H1 (cell line): Measurements from ENCODE around the gene LCE2D. TPM values are rescaled to one million over a fixed set of nuclear protein-coding genes. Genes with fewer than 3 reads are reported as not detected.

Source experiments
- CTCF ChIA-PET: fragments of 300-600 bp; sonication (Branson Sonifier 250); formaldehyde crosslinking; loops from one replicate; lab custom pipeline; 2021; ENCODE audit not compliant: partially characterized antibody; lab: Charles Lee
- POLR2A ChIA-PET: fragments of 300-600 bp; sonication (Branson Sonifier 250); formaldehyde crosslinking; loops from one replicate; lab custom pipeline; 2021; ENCODE audit warnings: inconsistent platforms; ENCODE audit not compliant: partially characterized antibody; lab: Charles Lee
- DNase-seq, 2 experiments: peaks; one replicate each; pipeline versions ENCODE4 v3.0.0 to v3.0.0-alpha.2; 2010 to 2022; ENCODE audit warnings: low spot score in 2 of 2, low read depth in 1 of 2, mixed read lengths in 1 of 2
- FAIRE-seq: peaks from 2 replicates; lab custom pipeline; 2011; peaks lifted over from hg19 to GRCh38; lab: Jason Lieb, UNC
- H2AFZ ChIP-seq: 2 replicates; pipeline ENCODE4 v1.8.1; 2012; ENCODE audit warnings: low read length, inconsistent platforms
- H2AK5ac ChIP-seq: 2 replicates; pipeline ENCODE4 v1.6.1; 2013; ENCODE audit warnings: low read depth, low read length
- H2BK120ac ChIP-seq: replicated peaks from 2 replicates; pipeline ENCODE3; 2013; ENCODE audit warnings: low read depth, low read length, inconsistent platforms
- H2BK12ac ChIP-seq: 2 replicates; pipeline ENCODE4 v1.6.1; 2013; ENCODE audit warnings: low read depth, low read length
- H2BK15ac ChIP-seq: 2 replicates; pipeline ENCODE4 v1.6.1; 2013; ENCODE audit warnings: low read length
- H2BK20ac ChIP-seq: 2 replicates; pipeline ENCODE4 v1.6.1; 2013; ENCODE audit warnings: low read length
- H2BK5ac ChIP-seq: 2 replicates; pipeline ENCODE4 v1.6.1; 2013; ENCODE audit warnings: low read depth, low read length
- H3K14ac ChIP-seq: 2 replicates; pipeline ENCODE4 v1.6.1; 2013; ENCODE audit warnings: inconsistent platforms; ENCODE audit not compliant: insufficient read length
- H3K18ac ChIP-seq: 2 replicates; pipeline ENCODE4 v1.6.1; 2013; ENCODE audit warnings: low read length; ENCODE audit errors: extremely low read depth
- H3K23ac ChIP-seq: 2 replicates; pipeline ENCODE4 v1.6.1; 2013; ENCODE audit warnings: inconsistent platforms; ENCODE audit not compliant: insufficient read length
- H3K23me2 ChIP-seq: 2 replicates; pipeline ENCODE4 v1.6.1; 2013; ENCODE audit warnings: low read depth, low read length
- H3K27ac ChIP-seq: 2 replicates; pipeline ENCODE4 v1.6.1; 2011; ENCODE audit warnings: low read depth, low read length, inconsistent platforms
- H3K27me3 ChIP-seq, 4 experiments: replicated peaks in 1 of 4; 1 replicate in 1 of 4; 2 replicates in 3 of 4; pipeline versions ENCODE4 v1.6.1 to v1.8.1; 2011 to 2013; ENCODE audit warnings: low read length in 3 of 4, mild to moderate bottlenecking in 3 of 4, inconsistent platforms in 2 of 4, mixed read lengths in 2 of 4, moderate library complexity in 1 of 4; ENCODE audit not compliant: control insufficient read depth in 3 of 4, insufficient read depth in 3 of 4; ENCODE audit errors: extremely low read depth in 1 of 4
- H3K36me3 ChIP-seq, 4 experiments: 2 replicates each; pipeline versions ENCODE4 v1.6.1 to v1.8.1; 2011 to 2013; ENCODE audit warnings: mild to moderate bottlenecking in 4 of 4, low read length in 3 of 4, moderate library complexity in 2 of 4, control low read depth in 1 of 4, inconsistent platforms in 1 of 4; ENCODE audit not compliant: insufficient read depth in 4 of 4, control insufficient read depth in 2 of 4
- H3K4ac ChIP-seq: replicated peaks from 2 replicates; pipeline ENCODE3; 2013; ENCODE audit warnings: low read length, low read depth, mixed read lengths, inconsistent platforms; ENCODE audit not compliant: insufficient read length
- H3K4me1 ChIP-seq, 4 experiments: replicated peaks in 1 of 4; 1 replicate in 1 of 4; 2 replicates in 3 of 4; pipeline versions ENCODE4 v1.6.1 to v1.8.1; 2011 to 2013; ENCODE audit warnings: low read length in 3 of 4, inconsistent platforms in 2 of 4, mixed read lengths in 1 of 4; ENCODE audit not compliant: insufficient read depth in 4 of 4, control insufficient read depth in 3 of 4
- H3K4me2 ChIP-seq, 2 experiments: 2 replicates each; pipeline versions ENCODE4 v1.6.1 to v1.8.1; 2011 to 2013; ENCODE audit warnings: low read depth in 2 of 2, low read length in 2 of 2, control low read depth in 1 of 2, inconsistent platforms in 1 of 2, mild to moderate bottlenecking in 1 of 2; ENCODE audit not compliant: insufficient read depth in 1 of 2
- H3K4me3 ChIP-seq, 4 experiments: fragments of 200-600, 300-600 bp in 1 of 4; sonication (generic), shearing (Covaris generic), sonication (Bioruptor Twin) in 1 of 4; 2 replicates each; pipeline versions ENCODE4 v1.5.1 to v1.8.1; 2011 to 2016; ENCODE audit warnings: low read length in 4 of 4, low read depth in 3 of 4, control low read depth in 2 of 4, inconsistent platforms in 2 of 4, mild to moderate bottlenecking in 2 of 4, mixed read lengths in 1 of 4, moderate library complexity in 1 of 4; ENCODE audit not compliant: insufficient read depth in 2 of 4; ENCODE audit errors: extremely low read depth in 1 of 4
- H3K56ac ChIP-seq: replicated peaks from 2 replicates; pipeline ENCODE3; 2013; ENCODE audit warnings: low read depth, mild to moderate bottlenecking, mixed read lengths, low read length, inconsistent platforms; ENCODE audit not compliant: insufficient read length
- H3K79me1 ChIP-seq: 2 replicates; pipeline ENCODE4 v1.6.1; 2013; ENCODE audit warnings: low read depth, low read length, control low read depth
- H3K79me2 ChIP-seq, 2 experiments: 2 replicates each; pipeline versions ENCODE4 v1.6.1 to v1.8.1; 2012 to 2013; ENCODE audit warnings: low read length in 2 of 2, mild to moderate bottlenecking in 2 of 2, inconsistent platforms in 1 of 2; ENCODE audit not compliant: insufficient read depth in 2 of 2, control insufficient read depth in 1 of 2
- H3K9ac ChIP-seq, 4 experiments: replicated peaks in 1 of 4; 1 replicate in 1 of 4; 2 replicates in 3 of 4; pipeline versions ENCODE4 v1.6.1 to v1.8.1; 2011 to 2013; ENCODE audit warnings: low read depth in 3 of 4, low read length in 3 of 4, control low read depth in 2 of 4, mild to moderate bottlenecking in 2 of 4, moderate library complexity in 2 of 4, inconsistent platforms in 1 of 4; ENCODE audit errors: extremely low read depth in 1 of 4
- H3K9me3 ChIP-seq, 2 experiments: 2 replicates each; pipeline versions ENCODE4 v1.6.1 to v1.8.1; 2012 to 2013; ENCODE audit warnings: mild to moderate bottlenecking in 2 of 2, moderate library complexity in 2 of 2, control low read depth in 1 of 2, inconsistent platforms in 1 of 2, low read depth in 1 of 2, low read length in 1 of 2, mixed read lengths in 1 of 2; ENCODE audit not compliant: insufficient read depth in 2 of 2
- H4K20me1 ChIP-seq, 2 experiments: replicated peaks in 1 of 2; 2 replicates each; pipeline versions ENCODE3 to v1.8.1; 2011 to 2013; ENCODE audit warnings: inconsistent platforms in 2 of 2, low read length in 2 of 2, mild to moderate bottlenecking in 1 of 2; ENCODE audit not compliant: insufficient read depth in 2 of 2, control insufficient read depth in 1 of 2
- H4K5ac ChIP-seq: 2 replicates; pipeline ENCODE4 v1.6.1; 2013; ENCODE audit warnings: low read length, low read depth, mixed read lengths, inconsistent platforms; ENCODE audit not compliant: insufficient read length
- H4K8ac ChIP-seq: 2 replicates; pipeline ENCODE4 v1.8.0; 2013; ENCODE audit warnings: mild to moderate bottlenecking, moderate library complexity, low read length, inconsistent platforms; ENCODE audit not compliant: insufficient read depth; ENCODE audit errors: extremely low read depth
- H4K91ac ChIP-seq: replicated peaks from 2 replicates; pipeline ENCODE3; 2013; ENCODE audit warnings: low read length, mixed read lengths, inconsistent platforms; ENCODE audit not compliant: insufficient read length
- CBX5 ChIP-seq: fragments of 300-800, 300-1000 bp; sonication (generic); IDR thresholded peaks from 2 replicates; pipeline ENCODE4 v1.7.1; 2016; ENCODE audit warnings: antibody characterized with exemption, low read length, low read depth
- GTF2F1 ChIP-seq: IDR thresholded peaks from 2 replicates; pipeline ENCODE4 v1.6.1; 2012; ENCODE audit warnings: low read depth, low read length, improper control_type of control experiment, borderline replicate concordance
- JUN ChIP-seq: IDR thresholded peaks from 2 replicates; pipeline ENCODE4 v1.6.1; 2011; ENCODE audit warnings: low read depth, mild to moderate bottlenecking, improper control_type of control experiment, low read length
- KDM1A ChIP-seq: fragments of 200-600, 300-600 bp; sonication (generic); IDR thresholded peaks from 2 replicates; pipeline ENCODE4 v1.7.1; 2016; ENCODE audit warnings: mild to moderate bottlenecking, low read length, borderline replicate concordance
- KDM4A ChIP-seq: IDR thresholded peaks from one replicate; pipeline ENCODE4 v1.7.1; 2012; ENCODE audit warnings: low read depth, mild to moderate bottlenecking, moderate library complexity, low read length, inconsistent platforms; ENCODE audit not compliant: severe bottlenecking
- SIRT6 ChIP-seq: IDR thresholded peaks from one replicate; pipeline ENCODE4 v1.7.1; 2012; ENCODE audit warnings: low read length, inconsistent platforms
- TBP ChIP-seq: IDR thresholded peaks from 2 replicates; pipeline ENCODE4 v1.6.1; 2011; ENCODE audit warnings: low read depth, low read length, improper control_type of control experiment
- ZNF274 ChIP-seq: IDR thresholded peaks from 2 replicates; pipeline ENCODE4 v1.7.0; 2012; ENCODE audit warnings: low read length, borderline replicate concordance; ENCODE audit errors: extremely low read depth
- polyA plus RNA-seq, 7 experiments: library from polyadenylated mRNA; depleted of rRNA in 3 of 7; stranded (reverse) in 5 of 7; unstranded in 2 of 7; fragments of >200 nt in 5 of 7; fragments of 200-250 nt in 2 of 7; gene quantifications; 1 replicate in 5 of 7; 2 replicates in 1 of 7; 4 replicates in 1 of 7; pipeline versions ENCODE4 v1.2.1 to v1.2.3, GENCODE V29; 2011 to 2013; ENCODE audit warnings: missing spikeins in 2 of 7, mixed read lengths in 2 of 7
- total RNA-seq: library from RNA; stranded (reverse); fragmentation: NEBNext Ultra II Directional; extraction: Animal tissue kit (Norgen Biotek cat#: 25700); gene quantifications from 2 replicates; pipeline ENCODE4 v1.2.1, GENCODE V29; 2021

LCE2D gene
- total and polyA plus RNA-seq, 2 of the 8 experiments (the other 6 are each of a cell fraction or from before 2014, with no cell fraction given): not detected

DNA sequence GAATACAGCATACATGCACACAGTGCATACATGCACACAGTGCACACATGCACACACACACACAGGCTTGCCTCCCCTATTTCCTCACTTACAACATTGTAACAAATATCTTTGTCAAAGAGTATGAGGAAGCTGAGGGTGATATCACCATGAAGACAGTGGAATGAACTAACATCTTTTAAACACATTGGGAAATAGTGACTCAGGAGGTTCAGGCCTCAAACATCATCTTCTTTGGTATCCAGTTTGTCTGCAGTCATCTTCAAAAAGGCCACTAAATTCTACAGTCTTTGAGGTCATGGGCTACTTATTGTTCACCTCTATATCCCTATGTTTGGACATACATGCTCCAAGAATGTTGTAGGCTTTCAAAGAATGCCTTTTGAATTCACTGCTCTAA is 20.7 kb downstream of the LCE2D start:
- no peaks in the 10 kb centered on the region for H3K23me2 ChIP-seq
- no peak overlapping the region for H3K9ac ChIP-seq
- ChIA-PET POLR2A (no interaction called here), CTCF (no interaction called here)
- no peak for FAIRE-seq
- peaks cover 59 to 80% of the 10 kb centered on the region in 2 experiments for H3K9me3 ChIP-seq
- H2BK12ac ChIP-seq: no peak overlapping the region
- no peak overlapping the region for H3K18ac ChIP-seq
- H3K79me2 ChIP-seq: no peaks in the 10 kb centered on the region
- no peak overlapping the region for H2BK120ac ChIP-seq
- H2BK15ac ChIP-seq: no peak overlapping the region
- no peaks in the 10 kb centered on the region for H3K27me3 ChIP-seq
- H3K4ac ChIP-seq: no peak overlapping the region
- no peak overlapping the region for H2BK20ac ChIP-seq
- TF ChIP-seq TBP (no peak), KDM1A (no peak), SIRT6 (no peak), CBX5 (no peak), KDM4A (no peak), JUN (no peak), GTF2F1 (no peak), ZNF274 (no peak)
- no peak overlapping the region for H3K4me3 ChIP-seq
- H4K5ac ChIP-seq: no peak overlapping the region
- no peaks in the 10 kb centered on the region for H3K36me3 ChIP-seq
- H3K23ac ChIP-seq: no peak overlapping the region
- no peaks in the 10 kb centered on the region for H3K79me1 ChIP-seq
- H2AFZ ChIP-seq: no peak overlapping the region
- H4K20me1 ChIP-seq: no peaks in the 10 kb centered on the region
- DNase-seq: no peak
- no peak overlapping the region for H3K4me2 ChIP-seq
- H3K56ac ChIP-seq: no peak overlapping the region
- H3K14ac ChIP-seq: no peak overlapping the region
- no peaks in the 10 kb centered on the region for H3K4me1 ChIP-seq
- no peak overlapping the region for H3K27ac ChIP-seq
- no peak overlapping the region for H4K91ac ChIP-seq
- H2BK5ac ChIP-seq: no peak overlapping the region
- no peak overlapping the region for H2AK5ac ChIP-seq
- H4K8ac ChIP-seq: no peak overlapping the region
